Caco-2 (cell line): ENCODE data around the gene ZNF319. TPM values are rescaled to one million over a fixed set of nuclear protein-coding genes. Genes with fewer than 3 reads are reported as not detected.

Experiments
- BruUV-seq: library from RNA; stranded (reverse); fragments of 400-500 nt; replicated peaks from 2 replicates; lab custom pipeline; 2021; lab: Mats Ljungman, UMichigan
- CTCF ChIA-PET: fragments of 300-600 bp; sonication (Branson Sonifier 250); formaldehyde crosslinking; loops from one replicate; lab custom pipeline; 2022; ENCODE audit warnings: antibody characterized with exemption; lab: Charles Lee
- POLR2A ChIA-PET: fragments of 300-600 bp; sonication (Branson Sonifier 250); formaldehyde crosslinking; loops from one replicate; lab custom pipeline; 2022; ENCODE audit warnings: antibody characterized with exemption; lab: Charles Lee
- DNase-seq, 2 experiments: peaks; one replicate each; pipeline versions ENCODE4 v3.0.0 to v3.0.0-alpha.2; 2020 to 2022
- H3K27me3 ChIP-seq: replicated peaks from 2 replicates; pipeline ENCODE4 v1.6.0; 2011; ENCODE audit warnings: low read length; ENCODE audit not compliant: control insufficient read depth, insufficient read depth
- H3K36me3 ChIP-seq: 2 replicates; pipeline ENCODE4 v1.5.1; 2011; ENCODE audit warnings: low read length; ENCODE audit not compliant: control insufficient read depth, insufficient read depth
- H3K4me1 ChIP-seq: fragments of 250-450 bp; sonication (Bioruptor Pico); 2 replicates; pipeline ENCODE4 v1.5.1; 2020; ENCODE audit warnings: mild to moderate bottlenecking
- H3K4me3 ChIP-seq: 2 replicates; pipeline ENCODE4 v1.5.1; 2011; ENCODE audit warnings: low read depth, mild to moderate bottlenecking, control low read depth, low read length
- H3K9me3 ChIP-seq: fragments of 250-450 bp; sonication (Bioruptor Pico); 2 replicates; pipeline ENCODE4 v1.5.1; 2020; ENCODE audit warnings: mild to moderate bottlenecking, moderate library complexity
- H3K27ac Mint-ChIP-seq: one replicate; pipeline ENCODE4 v1.8.0; 2022; ENCODE audit warnings: mixed read lengths; ENCODE audit not compliant: unreplicated experiment
- H3K27me3 Mint-ChIP-seq: one replicate; pipeline ENCODE4 v1.8.0; 2022; ENCODE audit warnings: mixed read lengths; ENCODE audit not compliant: insufficient read depth, unreplicated experiment
- H3K36me3 Mint-ChIP-seq: one replicate; pipeline ENCODE4 v1.8.0; 2022; ENCODE audit warnings: mild to moderate bottlenecking, mixed read lengths; ENCODE audit not compliant: insufficient read depth, unreplicated experiment
- H3K4me1 Mint-ChIP-seq: one replicate; pipeline ENCODE4 v1.8.0; 2022; ENCODE audit warnings: low read depth, mixed read lengths; ENCODE audit not compliant: unreplicated experiment
- H3K4me3 Mint-ChIP-seq: one replicate; pipeline ENCODE4 v1.8.0; 2022; ENCODE audit warnings: mild to moderate bottlenecking, moderate library complexity, mixed read lengths; ENCODE audit not compliant: unreplicated experiment
- H3K9me3 Mint-ChIP-seq: one replicate; pipeline ENCODE4 v1.8.0; 2022; ENCODE audit warnings: mixed read lengths; ENCODE audit not compliant: unreplicated experiment
- intact Hi-C: fragments of 100-400 bp; cut with micrococcal nuclease; formaldehyde crosslinking; loops from one replicate; pipeline ENCODE4 v1.10.0; 2022; ENCODE audit not compliant: unreplicated experiment
- total RNA-seq: library from RNA; stranded (reverse); gene quantifications from 2 replicates; pipeline ENCODE4 v1.2.3, GENCODE V29; 2022
- TF ChIP-seq, protein P1 (sequence below), 2 experiments: fragments of 200-600 bp in 1 of 2; IDR thresholded peaks; 1 replicate in 1 of 2; 2 replicates in 1 of 2; pipeline versions ENCODE4 v1.5.1 to v1.8.0; 2011 to 2022; ENCODE audit warnings: antibody characterized with exemption in 1 of 2, control low read depth in 1 of 2, inconsistent platforms in 1 of 2, low read depth in 1 of 2, low read length in 1 of 2, mild to moderate bottlenecking in 1 of 2, moderate library complexity in 1 of 2; ENCODE audit not compliant: insufficient read depth in 1 of 2, severe bottlenecking in 1 of 2, unreplicated experiment in 1 of 2

ZNF319 gene
- total RNA-seq, 1 experiment from 2014 or later: 16.3 TPM

GRCh38 chr16:57967916-57968315 lies 32.6 kb downstream of the ZNF319 start:
- H3K27me3 Mint-ChIP-seq: no peaks in the 10 kb centered on the region
- Histone ChIP-seq H3K4me3 (no peak overlapping the region), H3K4me1 (no peaks in the 10 kb centered on the region), H3K27me3 (no peaks in the 10 kb centered on the region), H3K36me3 (no peaks in the 10 kb centered on the region), H3K9me3 (no peaks in the 10 kb centered on the region)
- no peaks in the 10 kb centered on the region for H3K36me3 Mint-ChIP-seq
- H3K4me1 Mint-ChIP-seq: no peaks in the 10 kb centered on the region
- DNase-seq: no peak
- no peak overlapping the region for H3K4me3 Mint-ChIP-seq
- no peaks in the 10 kb centered on the region for H3K9me3 Mint-ChIP-seq
- ChIA-PET POLR2A (no interaction called here), CTCF (no interaction called here)
- intact Hi-C loops: no loop called here
- TF ChIP-seq, protein P1, sequence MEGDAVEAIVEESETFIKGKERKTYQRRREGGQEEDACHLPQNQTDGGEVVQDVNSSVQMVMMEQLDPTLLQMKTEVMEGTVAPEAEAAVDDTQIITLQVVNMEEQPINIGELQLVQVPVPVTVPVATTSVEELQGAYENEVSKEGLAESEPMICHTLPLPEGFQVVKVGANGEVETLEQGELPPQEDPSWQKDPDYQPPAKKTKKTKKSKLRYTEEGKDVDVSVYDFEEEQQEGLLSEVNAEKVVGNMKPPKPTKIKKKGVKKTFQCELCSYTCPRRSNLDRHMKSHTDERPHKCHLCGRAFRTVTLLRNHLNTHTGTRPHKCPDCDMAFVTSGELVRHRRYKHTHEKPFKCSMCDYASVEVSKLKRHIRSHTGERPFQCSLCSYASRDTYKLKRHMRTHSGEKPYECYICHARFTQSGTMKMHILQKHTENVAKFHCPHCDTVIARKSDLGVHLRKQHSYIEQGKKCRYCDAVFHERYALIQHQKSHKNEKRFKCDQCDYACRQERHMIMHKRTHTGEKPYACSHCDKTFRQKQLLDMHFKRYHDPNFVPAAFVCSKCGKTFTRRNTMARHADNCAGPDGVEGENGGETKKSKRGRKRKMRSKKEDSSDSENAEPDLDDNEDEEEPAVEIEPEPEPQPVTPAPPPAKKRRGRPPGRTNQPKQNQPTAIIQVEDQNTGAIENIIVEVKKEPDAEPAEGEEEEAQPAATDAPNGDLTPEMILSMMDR (IDR thresholded peaks at IDR 0.05; ENCODE audit: insufficient read depth in 1 of 2, low read depth in 1 of 2, low read length in 1 of 2, severe bottlenecking in 1 of 2, unreplicated experiment in 1 of 2): no peak
- no peak overlapping the region for H3K27ac Mint-ChIP-seq
- no TSS peak for BruUV-seq

DNA sequence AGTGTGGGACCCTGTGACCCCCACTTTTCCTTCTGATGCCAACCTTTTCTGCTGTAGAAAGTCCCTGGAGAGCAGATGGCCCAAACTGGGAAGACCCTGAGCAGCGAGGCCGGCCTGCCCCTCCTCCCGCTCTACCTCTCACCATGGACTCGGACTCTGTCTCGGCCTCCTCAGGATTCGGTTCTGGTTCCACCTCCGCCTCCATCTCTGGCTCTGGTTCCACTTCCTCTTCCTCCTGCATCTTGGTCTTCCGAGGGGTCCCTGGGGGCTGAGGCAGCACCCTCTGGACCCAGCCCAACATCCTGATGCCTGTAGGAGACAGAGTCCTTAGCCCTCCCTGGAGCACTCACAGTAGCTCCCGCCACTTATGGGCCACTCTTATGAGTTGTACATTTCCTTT lies 33.5 kb downstream of the ZNF319 start:
- no peaks in the 10 kb centered on the region for H3K36me3 Mint-ChIP-seq
- no peaks in the 10 kb centered on the region for H3K4me1 Mint-ChIP-seq
- POLR2A ChIA-PET: no interaction called here
- TF ChIP-seq, protein P1 (IDR thresholded peaks at IDR 0.05; ENCODE audit: insufficient read depth in 1 of 2, low read depth in 1 of 2, low read length in 1 of 2, severe bottlenecking in 1 of 2, unreplicated experiment in 1 of 2): no peak
- BruUV-seq: no TSS peak
- H3K9me3 ChIP-seq: no peaks in the 10 kb centered on the region
- H3K9me3 Mint-ChIP-seq: no peaks in the 10 kb centered on the region
- intact Hi-C loops: no loop called here
- H3K4me3 Mint-ChIP-seq: no peak overlapping the region
- H3K27me3 ChIP-seq: no peaks in the 10 kb centered on the region
- no peaks in the 10 kb centered on the region for H3K27me3 Mint-ChIP-seq
- H3K27ac Mint-ChIP-seq: no peak overlapping the region
- no peak for DNase-seq
- H3K4me3 ChIP-seq: no peak overlapping the region
- CTCF ChIA-PET: no interaction called here
- H3K36me3 ChIP-seq: no peaks in the 10 kb centered on the region
- H3K4me1 ChIP-seq: no peaks in the 10 kb centered on the region

- no peaks in the 10 kb centered on the region for H3K4me1 ChIP-seq
- no peak for DNase-seq
- Mint-ChIP-seq H3K4me3 (no peak overlapping the region), H3K36me3 (no peaks in the 10 kb centered on the region), H3K9me3 (no peaks in the 10 kb centered on the region), H3K27me3 (no peaks in the 10 kb centered on the region), H3K4me1 (no peaks in the 10 kb centered on the region), H3K27ac (no peak overlapping the region)
- H3K27me3 ChIP-seq: no peaks in the 10 kb centered on the region
- no peak overlapping the region for H3K4me3 ChIP-seq
- no peaks in the 10 kb centered on the region for H3K9me3 ChIP-seq
- no peaks in the 10 kb centered on the region for H3K36me3 ChIP-seq
- intact Hi-C loops: no loop called here
- BruUV-seq: no TSS peak
- POLR2A ChIA-PET: interaction anchor here (0.5 kb wide), 1 partner anchor 35 kb away, joined by 5 read pairs; no protein-coding TSS in a partner anchor
- TF ChIP-seq, protein P1 (IDR thresholded peaks at IDR 0.05; ENCODE audit: insufficient read depth in 1 of 2, low read depth in 1 of 2, low read length in 1 of 2, severe bottlenecking in 1 of 2, unreplicated experiment in 1 of 2): no peak
- CTCF ChIA-PET: no interaction called here
Measured at GRCh38 chr16:57966204-57966771, 34.2 kb downstream of the ZNF319 start.
